Fibroblast of pulmonary artery (primary cell): ENCODE measurements around the gene TRAF7.

Source experiments
- DNase-seq: peaks from one replicate; pipeline ENCODE4 v3.0.0-alpha.2; 2010; ENCODE audit warnings: low read depth
- H3K4me3 ChIP-seq: replicated peaks from 2 replicates; pipeline ENCODE4 v1.5.1; 2011; ENCODE audit warnings: low read depth, mild to moderate bottlenecking, control low read depth, low read length, moderate library complexity
- TF ChIP-seq, protein P1 (sequence below): IDR thresholded peaks from 2 replicates; pipeline ENCODE4 v1.5.1; 2011; ENCODE audit warnings: mild to moderate bottlenecking, control low read depth, low read length, inconsistent platforms; ENCODE audit errors: missing control alignments

TRAF7 gene

GRCh38 chr16:2206420-2206779 is 50.8 kb downstream of the TRAF7 start:
- H3K4me3 ChIP-seq: peak overlapping the region; percentile 88
- no peak for DNase-seq
- TF ChIP-seq, protein P1, sequence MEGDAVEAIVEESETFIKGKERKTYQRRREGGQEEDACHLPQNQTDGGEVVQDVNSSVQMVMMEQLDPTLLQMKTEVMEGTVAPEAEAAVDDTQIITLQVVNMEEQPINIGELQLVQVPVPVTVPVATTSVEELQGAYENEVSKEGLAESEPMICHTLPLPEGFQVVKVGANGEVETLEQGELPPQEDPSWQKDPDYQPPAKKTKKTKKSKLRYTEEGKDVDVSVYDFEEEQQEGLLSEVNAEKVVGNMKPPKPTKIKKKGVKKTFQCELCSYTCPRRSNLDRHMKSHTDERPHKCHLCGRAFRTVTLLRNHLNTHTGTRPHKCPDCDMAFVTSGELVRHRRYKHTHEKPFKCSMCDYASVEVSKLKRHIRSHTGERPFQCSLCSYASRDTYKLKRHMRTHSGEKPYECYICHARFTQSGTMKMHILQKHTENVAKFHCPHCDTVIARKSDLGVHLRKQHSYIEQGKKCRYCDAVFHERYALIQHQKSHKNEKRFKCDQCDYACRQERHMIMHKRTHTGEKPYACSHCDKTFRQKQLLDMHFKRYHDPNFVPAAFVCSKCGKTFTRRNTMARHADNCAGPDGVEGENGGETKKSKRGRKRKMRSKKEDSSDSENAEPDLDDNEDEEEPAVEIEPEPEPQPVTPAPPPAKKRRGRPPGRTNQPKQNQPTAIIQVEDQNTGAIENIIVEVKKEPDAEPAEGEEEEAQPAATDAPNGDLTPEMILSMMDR: no peak

GRCh38 chr16:2206780-2207433 is 51.3 kb downstream of the TRAF7 start:
- no peak for DNase-seq
- no peak overlapping the region for H3K4me3 ChIP-seq
- TF ChIP-seq, protein P1: no peak

- TF ChIP-seq, protein P1: no peak
- DNase-seq: no peak
- no peak overlapping the region for H3K4me3 ChIP-seq
Observed at GRCh38 chr16:2207872-2208271, 52.3 kb downstream of the TRAF7 start.

- no peak for DNase-seq
- H3K4me3 ChIP-seq: no peak overlapping the region
- TF ChIP-seq, protein P1: no peak
Observed at GRCh38 chr16:2208308-2208707, 52.7 kb downstream of the TRAF7 start.

- no peak overlapping the region for H3K4me3 ChIP-seq
- TF ChIP-seq, protein P1: no peak
- no peak for DNase-seq
Observed at GRCh38 chr16:2208772-2209171, 53.2 kb downstream of the TRAF7 start.

GRCh38 chr16:2209258-2210008 is 53.9 kb downstream of the TRAF7 start:
- H3K4me3 ChIP-seq: no peak overlapping the region
- no peak for DNase-seq
- TF ChIP-seq, protein P1: no peak

DNA sequence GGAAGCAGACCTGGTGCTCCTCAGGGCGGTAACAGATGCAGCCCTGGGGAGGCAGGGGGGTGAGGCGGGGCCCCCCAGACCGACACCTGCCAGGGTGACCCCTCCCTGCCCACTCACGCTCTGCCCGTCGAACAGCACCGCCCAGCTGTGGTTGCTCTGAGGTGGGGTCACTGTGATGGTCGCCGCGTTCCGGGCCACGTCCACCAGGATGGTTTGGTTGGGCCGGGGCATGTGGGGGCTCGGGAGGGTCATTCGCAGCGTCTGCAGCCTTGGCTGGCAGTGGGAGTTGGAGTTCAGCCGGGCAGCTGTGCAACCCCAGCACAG is 54.4 kb downstream of the TRAF7 start:
- TF ChIP-seq, protein P1: no peak
- no peak for DNase-seq
- no peak overlapping the region for H3K4me3 ChIP-seq
